ENCODE measurements around the gene DNAH8.

Gene DNAH8

DNA sequence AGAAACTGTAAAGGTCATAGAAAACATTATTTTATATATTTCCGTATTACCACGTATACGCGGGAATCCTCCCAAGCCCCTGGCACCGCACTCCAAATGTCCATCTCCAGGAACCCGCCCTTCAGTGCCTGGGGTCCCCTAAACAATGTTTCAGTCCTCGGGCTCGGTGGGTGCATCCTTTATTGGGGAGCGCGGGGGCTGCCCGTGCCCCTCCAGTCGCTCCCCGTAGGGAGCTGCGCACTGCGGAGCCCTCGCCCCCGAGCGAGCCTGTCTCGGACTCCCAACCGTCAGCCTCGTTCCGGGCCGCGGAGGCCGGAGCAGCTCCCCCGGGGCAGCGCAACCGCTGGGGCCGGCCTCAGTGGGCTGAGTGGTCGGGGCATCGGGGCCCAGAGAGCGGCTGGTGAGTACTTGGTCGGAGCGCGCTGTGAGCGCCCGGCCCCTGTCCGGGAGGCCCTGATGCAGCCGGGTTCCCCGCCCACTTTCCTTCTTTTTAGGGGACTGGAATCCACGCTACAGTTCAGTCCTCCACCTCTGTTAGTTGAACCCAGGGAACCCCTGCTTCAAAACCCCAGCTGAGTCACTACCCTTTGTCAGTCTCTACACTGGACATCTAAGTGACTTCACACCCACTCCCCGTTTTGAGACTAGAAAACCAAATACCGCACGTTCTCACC is at the start of gene DNAH8:
TSS of gene DNAH8 (plus strand) at position 296 of the 674 bp plus-strand sequence. CDS start 7,499 bp downstream, outside the sequence.
- Histone ChIP-seq H3K27ac (peak within 1 kb of the TSS in 2 of 21 experiments; percentile 13 to 72), H3K4me3 (peak within 1 kb of the TSS in 6 of 7 experiments; percentile 1 to 30 (median 12))

- no peak overlapping the region for H3K4me3 ChIP-seq
- H3K27ac ChIP-seq = no peak overlapping the region
Measured at GRCh38 chr6:38671885-38672467, 43.1 kb upstream of the DNAH8 start.

- no peak overlapping the region for H3K4me3 ChIP-seq
- H3K27ac ChIP-seq = no peak overlapping the region
Measured at GRCh38 chr6:38673397-38674165, 41.5 kb upstream of the DNAH8 start.

GRCh38 chr6:38676236-38676973 is 38.7 kb upstream of the DNAH8 start:
- Histone ChIP-seq H3K27ac (no peak overlapping the region), H3K4me3 (no peak overlapping the region)

GRCh38 chr6:38676974-38677544 is 38.1 kb upstream of the DNAH8 start:
- H3K4me3 ChIP-seq = no peak overlapping the region
- no peak overlapping the region for H3K27ac ChIP-seq

GRCh38 chr6:38678178-38678760 is 36.8 kb upstream of the DNAH8 start:
- no peak overlapping the region for H3K27ac ChIP-seq
- H3K4me3 ChIP-seq = no peak overlapping the region

- Histone ChIP-seq H3K27ac (no peak overlapping the region), H3K4me3 (no peak overlapping the region)
Measured at GRCh38 chr6:38679668-38680067, 35.4 kb upstream of the DNAH8 start.

DNA sequence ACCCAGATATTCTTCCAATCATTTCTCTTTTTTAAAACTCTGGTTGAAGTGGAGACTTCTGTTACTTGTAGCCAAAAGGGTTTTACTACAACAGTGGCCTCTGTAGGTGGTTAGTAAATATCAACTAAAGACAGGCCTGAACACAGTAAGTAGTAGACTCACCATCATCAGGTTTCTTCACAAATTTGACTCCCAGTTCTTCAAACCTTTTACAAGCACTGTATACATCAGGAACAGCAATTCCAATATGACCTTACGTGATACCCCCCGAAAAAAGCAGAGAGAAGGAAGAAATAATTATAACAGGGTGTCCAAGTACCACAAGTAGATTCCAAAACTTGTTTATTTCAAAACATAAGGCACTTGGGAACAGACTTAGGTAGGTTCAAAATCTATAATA is 33.3 kb upstream of the DNAH8 start:
- Histone ChIP-seq H3K27ac (no peak overlapping the region), H3K4me3 (no peak overlapping the region)

DNA sequence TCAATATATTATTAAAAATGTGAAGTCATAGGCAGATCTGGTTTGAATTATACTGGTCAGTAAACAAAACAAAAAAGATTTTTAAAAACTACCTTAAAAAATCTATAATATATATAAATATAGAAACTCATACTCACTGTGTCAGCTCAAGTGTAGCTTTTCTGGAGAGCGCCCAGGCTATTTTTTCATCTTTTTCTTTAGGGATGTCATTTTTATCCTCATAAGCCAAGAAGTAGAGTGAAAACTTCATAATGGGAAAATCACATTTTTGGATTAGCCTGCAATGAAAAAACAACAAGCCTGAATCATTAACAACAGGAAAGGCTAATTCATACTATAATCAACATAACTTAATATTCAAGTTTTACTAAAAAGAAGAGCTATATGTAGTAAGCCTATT is 30.9 kb upstream of the DNAH8 start:
- Histone ChIP-seq H3K27ac (no peak overlapping the region), H3K4me3 (no peak overlapping the region)

DNA sequence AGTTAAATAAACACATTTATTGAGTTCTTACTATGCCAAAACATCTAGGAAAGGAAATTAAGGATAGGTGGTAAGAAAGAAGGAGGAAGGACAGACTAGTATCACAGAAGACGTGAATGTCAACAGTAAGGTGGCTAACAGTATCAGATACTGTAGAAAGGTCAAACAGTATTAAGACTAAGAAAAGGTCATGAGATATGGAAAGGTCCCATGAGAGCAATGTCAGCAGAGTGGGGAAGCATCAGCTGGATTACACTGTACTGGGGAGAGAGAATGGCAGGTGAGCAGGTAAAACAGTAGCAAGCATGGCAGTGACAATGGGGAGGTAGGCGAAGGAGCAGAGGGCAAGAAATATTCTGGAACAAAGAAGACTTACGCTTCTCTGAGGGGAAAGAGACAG is 30.2 kb upstream of the DNAH8 start:
- Histone ChIP-seq H3K27ac (no peak overlapping the region), H3K4me3 (no peak overlapping the region)

- H3K27ac ChIP-seq = no peak overlapping the region
- H3K4me3 ChIP-seq = no peak overlapping the region
Measured at GRCh38 chr6:38686270-38687042, 28.7 kb upstream of the DNAH8 start.

DNA sequence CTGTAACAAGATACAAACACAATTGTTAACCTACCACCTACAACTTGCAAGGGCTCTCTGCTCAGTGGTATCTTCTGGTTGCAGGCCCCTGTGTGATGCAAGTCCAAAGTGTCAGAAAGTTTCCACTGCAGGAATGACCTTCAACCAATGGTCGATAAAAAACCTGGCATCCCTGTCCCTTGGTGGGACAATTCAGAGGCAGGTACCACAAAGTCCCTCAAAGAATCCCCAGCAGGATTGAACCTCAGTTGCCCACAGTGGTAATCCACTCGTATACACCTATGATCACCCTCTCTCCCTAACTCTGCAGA is 28.1 kb upstream of the DNAH8 start:
- no peak overlapping the region for H3K4me3 ChIP-seq
- H3K27ac ChIP-seq = no peak overlapping the region

DNA sequence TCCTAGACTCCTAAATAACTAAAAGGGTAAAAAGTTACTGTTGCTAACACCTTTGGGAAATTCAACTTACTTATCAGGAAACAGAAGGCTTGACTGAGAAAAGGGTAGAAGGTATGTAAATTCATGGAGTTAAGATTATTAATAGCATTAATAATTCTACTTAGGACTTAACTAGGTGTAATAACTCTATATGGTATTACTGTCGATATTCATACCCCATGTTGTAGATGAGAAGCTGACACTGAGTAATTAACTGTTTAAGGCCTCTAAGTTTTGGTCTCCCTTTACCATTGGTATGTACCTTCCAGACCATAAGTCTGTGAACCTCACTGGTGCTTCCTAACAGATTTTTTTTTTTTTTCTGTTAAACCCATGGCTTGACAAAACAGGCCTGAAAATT is 27.6 kb upstream of the DNAH8 start:
- Histone ChIP-seq H3K27ac (no peak overlapping the region), H3K4me3 (no peak overlapping the region)

- Histone ChIP-seq H3K4me3 (no peak overlapping the region), H3K27ac (no peak overlapping the region)
Measured at GRCh38 chr6:38688579-38689087, 26.5 kb upstream of the DNAH8 start.

GRCh38 chr6:38695227-38695900 is 19.7 kb upstream of the DNAH8 start:
- no peak overlapping the region for H3K27ac ChIP-seq
- no peak overlapping the region for H3K4me3 ChIP-seq

DNA sequence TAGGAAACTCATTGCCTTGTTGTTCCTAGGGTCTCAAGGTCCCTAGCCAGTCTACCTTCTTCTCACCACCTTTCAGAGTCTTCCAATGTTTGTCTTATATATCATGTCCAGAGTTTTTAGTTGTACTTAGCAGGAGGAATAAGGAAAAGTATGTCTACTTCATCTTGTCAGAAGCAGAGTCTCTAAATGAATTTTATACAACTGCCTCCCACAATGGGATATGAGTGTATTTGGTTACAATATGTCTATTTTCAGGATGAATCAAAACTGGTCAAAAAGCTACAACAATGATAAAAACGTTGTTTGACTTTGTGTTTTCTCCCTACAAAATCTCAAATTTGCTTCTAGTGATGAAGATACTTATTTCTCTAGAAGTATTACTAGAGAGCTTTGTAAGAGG is 19.2 kb upstream of the DNAH8 start:
- Histone ChIP-seq H3K4me3 (no peak overlapping the region), H3K27ac (no peak overlapping the region)

DNA sequence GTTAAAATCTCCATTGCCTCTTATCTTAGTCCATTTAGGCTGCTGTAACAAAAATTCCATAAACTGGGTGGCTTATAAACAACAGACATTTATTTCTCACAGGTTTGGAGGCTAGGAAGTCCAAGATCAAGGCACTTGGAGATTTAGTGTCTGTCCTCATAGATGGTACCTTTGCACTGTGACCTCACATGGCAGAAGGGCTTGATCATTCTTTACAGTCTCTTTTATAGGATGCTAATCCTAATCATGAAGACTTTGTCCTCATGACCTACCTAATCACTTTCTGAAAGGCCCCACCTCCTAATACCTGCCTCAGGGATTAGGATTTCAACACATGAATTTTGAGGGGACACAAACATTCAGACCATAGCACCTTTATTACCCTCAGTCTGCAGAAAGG is 18.8 kb upstream of the DNAH8 start:
- Histone ChIP-seq H3K4me3 (no peak overlapping the region), H3K27ac (no peak overlapping the region)

DNA sequence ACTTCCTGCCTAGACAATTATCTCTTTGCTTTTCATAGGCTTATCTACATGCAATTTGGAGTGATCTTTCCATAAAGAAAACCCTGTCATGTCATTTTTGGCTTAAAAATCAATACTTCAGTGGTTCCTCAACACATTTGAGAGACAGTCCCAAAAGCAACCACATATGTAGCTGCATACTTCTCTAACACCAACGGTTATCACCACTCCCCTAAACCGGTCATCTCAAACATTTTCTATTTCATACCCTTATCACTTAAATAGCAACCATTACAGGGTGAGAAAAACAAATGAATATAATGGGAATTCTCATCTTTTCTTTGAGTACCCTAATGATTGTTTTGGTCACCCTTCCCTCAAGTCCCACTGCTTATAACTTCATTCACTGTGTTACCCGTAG is 17.3 kb upstream of the DNAH8 start:
- H3K4me3 ChIP-seq = no peak overlapping the region
- H3K27ac ChIP-seq = no peak overlapping the region
